ENCODE results near the gene LRRC52. TPM values are rescaled to one million over a fixed set of nuclear protein-coding genes. Genes with fewer than 3 reads are reported as not detected.

LRRC52 gene
- total RNA-seq (2022) (not detected in 2 replicates), Bru-seq, nascent RNA (not detected), BruChase-seq, experiment 1, labeled RNA remaining after a 6-hour chase (not detected), BruChase-seq, experiment 2, labeled RNA remaining after a 2-hour chase (not detected)
- long read RNA-seq = 0 reads

DNA sequence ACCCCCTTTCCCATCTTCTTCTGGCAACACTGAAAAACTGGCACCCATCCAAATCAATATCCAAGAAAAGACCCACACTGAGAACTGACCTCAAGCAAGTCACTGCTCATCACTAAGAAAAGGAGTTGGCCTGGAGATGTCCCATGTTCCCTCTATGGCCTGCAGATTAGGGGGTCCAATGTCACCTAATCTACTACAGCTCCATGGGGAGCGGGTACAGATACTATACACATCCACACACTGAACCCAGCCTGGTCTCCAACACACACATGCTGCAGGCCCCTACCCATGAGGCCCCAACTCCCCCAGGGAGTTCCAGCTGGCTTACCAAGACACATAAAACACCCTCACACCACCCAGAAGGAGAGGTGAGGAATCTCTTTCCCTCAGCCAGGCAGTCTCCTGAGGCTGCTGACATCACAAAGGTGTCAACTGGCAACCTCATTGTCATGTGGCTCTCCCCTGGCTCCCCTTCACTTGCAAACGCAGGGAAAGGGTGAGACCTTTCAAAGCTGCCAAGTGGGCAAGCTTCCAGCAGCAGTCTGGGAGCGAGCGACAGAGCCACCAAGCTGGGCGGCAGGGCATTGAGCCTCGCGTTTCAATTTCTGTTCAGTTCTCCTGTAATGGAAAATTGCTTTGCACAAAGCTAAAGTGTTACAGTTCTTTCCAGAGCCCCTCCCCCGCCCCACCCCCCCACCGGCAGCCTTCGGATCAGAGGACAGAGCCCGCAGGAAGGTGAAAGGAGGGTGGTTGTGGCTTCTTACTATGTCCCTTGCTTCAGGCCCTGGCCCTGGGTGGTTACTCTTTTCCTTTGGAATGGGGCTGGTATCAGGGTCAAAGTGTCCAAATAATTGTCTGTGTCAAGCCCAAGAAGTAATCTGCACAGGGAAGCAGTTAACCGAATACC is at the start of gene LRRC52:
Gene LRRC52, plus strand, starts transcription at position 469 of the 907 bp plus-strand sequence. Its CDS starts 297 bp downstream, at position 766.
- POLR2A ChIA-PET = interaction anchor here (0.6 kb wide), 1 partner anchor 155 kb away, joined by 5 read pairs; no protein-coding TSS in a partner anchor
- Mint-ChIP-seq H3K27ac (ENCODE audit: low read depth, unreplicated experiment) (no peak within 1 kb of the TSS), H3K4me1 (ENCODE audit: insufficient read depth, unreplicated experiment) (no peaks in the 10 kb centered on the region), H3K36me3 (ENCODE audit: insufficient read depth, unreplicated experiment) (no peaks in the 10 kb centered on the region), H3K9me3 (ENCODE audit: unreplicated experiment) (no peaks in the 10 kb centered on the region), H3K27me3 (ENCODE audit: insufficient read depth, unreplicated experiment) (peaks cover 41% of the 10 kb centered on the region), H3K4me3 (ENCODE audit: unreplicated experiment) (no peak within 1 kb of the TSS)
- no TSS peak for BruUV-seq (replicated peaks)
- CTCF ChIA-PET = interaction anchor here (0.6 to 1.5 kb wide), 5 partner anchors 53 to 430 kb away, joined by 3 to 5 read pairs (median 3); no protein-coding TSS in a partner anchor
- intact Hi-C loops (cut with micrococcal nuclease) = no loop called here
- TF ChIP-seq CTCF (IDR thresholded peaks at IDR 0.05; ENCODE audit: unreplicated experiment) = no peak
- DNase-seq (ENCODE audit: unreplicated experiment) = peak; percentile 31

GRCh38 chr1:165494949-165495857 is 48.6 kb upstream of the LRRC52 start:
- H3K4me3 Mint-ChIP-seq (ENCODE audit: unreplicated experiment) = no peak overlapping the region
- peaks cover 34% of the 10 kb centered on the region for H3K27me3 Mint-ChIP-seq (ENCODE audit: insufficient read depth, unreplicated experiment)
- ChIA-PET POLR2A (no interaction called here), CTCF (interaction anchor here (0.9 to 1.2 kb wide), 5 partner anchors 11 to 106 kb away, joined by 3 to 7 read pairs (median 3); no protein-coding TSS in a partner anchor)
- no TSS peak for BruUV-seq (replicated peaks)
- no peak for TF ChIP-seq CTCF (IDR thresholded peaks at IDR 0.05; ENCODE audit: unreplicated experiment)
- peaks cover 5% of the 10 kb centered on the region for H3K4me1 Mint-ChIP-seq (ENCODE audit: insufficient read depth, unreplicated experiment)
- DNase-seq (ENCODE audit: unreplicated experiment) = no peak
- H3K36me3 Mint-ChIP-seq (ENCODE audit: insufficient read depth, unreplicated experiment) = no peaks in the 10 kb centered on the region
- no peak overlapping the region for H3K27ac Mint-ChIP-seq (ENCODE audit: low read depth, unreplicated experiment)
- H3K9me3 Mint-ChIP-seq (ENCODE audit: unreplicated experiment) = no peaks in the 10 kb centered on the region
- intact Hi-C loops (cut with micrococcal nuclease) = no loop called here

DNA sequence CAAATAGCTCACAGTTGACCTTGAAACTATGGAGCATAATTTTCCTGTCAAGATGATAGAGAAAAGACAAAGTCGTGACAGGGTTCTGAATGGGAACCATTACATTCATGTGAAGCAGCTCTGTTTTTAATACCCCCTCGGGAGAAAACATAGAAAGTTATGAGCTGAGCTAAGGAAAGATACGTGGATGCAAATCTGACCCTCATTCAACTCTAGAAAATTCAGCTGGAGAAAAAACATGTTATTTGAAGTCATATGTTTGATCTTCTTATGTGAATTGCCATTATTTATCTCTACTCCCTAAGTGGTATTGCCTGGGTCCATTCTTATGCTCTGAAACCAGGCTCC is 48.0 kb upstream of the LRRC52 start:
- H3K27ac Mint-ChIP-seq (ENCODE audit: low read depth, unreplicated experiment) = no peak overlapping the region
- no TSS peak for BruUV-seq (replicated peaks)
- TF ChIP-seq CTCF (IDR thresholded peaks at IDR 0.05; ENCODE audit: unreplicated experiment) = no peak
- intact Hi-C loops (cut with micrococcal nuclease) = no loop called here
- no peaks in the 10 kb centered on the region for H3K9me3 Mint-ChIP-seq (ENCODE audit: unreplicated experiment)
- H3K4me1 Mint-ChIP-seq (ENCODE audit: insufficient read depth, unreplicated experiment) = peaks cover 5% of the 10 kb centered on the region
- H3K4me3 Mint-ChIP-seq (ENCODE audit: unreplicated experiment) = no peak overlapping the region
- POLR2A ChIA-PET = no interaction called here
- CTCF ChIA-PET = interaction anchor here (0.9 to 1.2 kb wide), 6 partner anchors 12 to 129 kb away, joined by 3 to 7 read pairs (median 3); no protein-coding TSS in a partner anchor
- peaks cover 41% of the 10 kb centered on the region for H3K27me3 Mint-ChIP-seq (ENCODE audit: insufficient read depth, unreplicated experiment)
- H3K36me3 Mint-ChIP-seq (ENCODE audit: insufficient read depth, unreplicated experiment) = no peaks in the 10 kb centered on the region
- no peak for DNase-seq (ENCODE audit: unreplicated experiment)

Measured in MCF 10A (cell line).